NCI-H1436 treated with DMSO at 0.1 percent for 48 hours (cell line): ENCODE results near the gene MUC20.
"Not testable (repeated sequence)": the region's sequence is repeated elsewhere in the genome, so short reads cannot be mapped to it uniquely, and the experiment has no call there.

ENCODE experiments used
- DNase-seq: peaks from one replicate; lab custom pipeline; 2025; lab: John Stamatoyannopoulos, UW

The MUC20 gene

GRCh38 chr3:195710126-195710905, 10.5 kb upstream of the MUC20 start:
- DNase-seq, result not testable (repeated sequence)

GRCh38 chr3:195711091-195711812, 9.5 kb upstream of the MUC20 start:
- DNase-seq, result not testable (repeated sequence)

- no peak for DNase-seq
Observed at GRCh38 chr3:195711813-195712534, 8.8 kb upstream of the MUC20 start.

GRCh38 chr3:195712535-195712910, 8.3 kb upstream of the MUC20 start:
- DNase-seq, result not testable (repeated sequence)

GRCh38 chr3:195713150-195713549, 7.6 kb upstream of the MUC20 start:
- not testable (repeated sequence) for DNase-seq

GRCh38 chr3:195714380-195715011, 6.3 kb upstream of the MUC20 start:
- no peak for DNase-seq

- DNase-seq, result no peak
Observed at GRCh38 chr3:195715134-195715533, 5.6 kb upstream of the MUC20 start.

- no peak for DNase-seq
Observed at GRCh38 chr3:195715583-195716266, 5.1 kb upstream of the MUC20 start.

GRCh38 chr3:195717416-195717815, 3.4 kb upstream of the MUC20 start:
- no peak for DNase-seq

GRCh38 chr3:195717852-195718476, 2.8 kb upstream of the MUC20 start:
- DNase-seq, result no peak

- no peak for DNase-seq
Observed at GRCh38 chr3:195718477-195718984, 2.2 kb upstream of the MUC20 start.

GRCh38 chr3:195719514-195720254, 1.1 kb upstream of the MUC20 start:
- DNase-seq, result not testable (repeated sequence)

GRCh38 chr3:195722139-195722995, 1.6 kb downstream of the MUC20 start:
- not testable (repeated sequence) for DNase-seq

- not testable (repeated sequence) for DNase-seq
Observed at GRCh38 chr3:195722996-195723345, 2.2 kb downstream of the MUC20 start.

- not testable (repeated sequence) for DNase-seq
Observed at GRCh38 chr3:195724363-195724762, 3.6 kb downstream of the MUC20 start.

GRCh38 chr3:195725916-195726740, 5.3 kb downstream of the MUC20 start:
- DNase-seq, result not testable (repeated sequence)

GRCh38 chr3:195727606-195728195, 6.9 kb downstream of the MUC20 start:
- no peak for DNase-seq

GRCh38 chr3:195728789-195729188, 8.0 kb downstream of the MUC20 start:
- not testable (repeated sequence) for DNase-seq
